ENCODE data around the gene LAMA5.

DNA sequence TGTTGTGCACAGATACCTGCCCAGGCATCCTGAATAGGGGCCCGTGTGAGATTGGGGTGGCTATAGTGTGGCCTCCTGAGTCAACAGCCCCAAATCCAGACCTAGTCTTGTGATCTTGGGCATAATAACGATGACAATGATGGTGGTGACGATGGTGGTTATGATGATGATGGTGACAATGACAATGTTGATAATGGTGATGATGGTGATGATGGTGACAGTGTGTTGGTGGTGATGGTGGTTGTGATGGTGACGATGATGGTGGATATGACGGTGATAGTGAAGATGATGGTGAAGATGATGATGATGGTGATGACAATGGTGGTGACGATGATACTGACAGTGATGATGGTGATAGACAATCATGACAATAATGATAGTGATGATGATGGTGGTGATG lies 14.7 kb upstream of the LAMA5 start:
- TF ChIP-seq, protein P1, sequence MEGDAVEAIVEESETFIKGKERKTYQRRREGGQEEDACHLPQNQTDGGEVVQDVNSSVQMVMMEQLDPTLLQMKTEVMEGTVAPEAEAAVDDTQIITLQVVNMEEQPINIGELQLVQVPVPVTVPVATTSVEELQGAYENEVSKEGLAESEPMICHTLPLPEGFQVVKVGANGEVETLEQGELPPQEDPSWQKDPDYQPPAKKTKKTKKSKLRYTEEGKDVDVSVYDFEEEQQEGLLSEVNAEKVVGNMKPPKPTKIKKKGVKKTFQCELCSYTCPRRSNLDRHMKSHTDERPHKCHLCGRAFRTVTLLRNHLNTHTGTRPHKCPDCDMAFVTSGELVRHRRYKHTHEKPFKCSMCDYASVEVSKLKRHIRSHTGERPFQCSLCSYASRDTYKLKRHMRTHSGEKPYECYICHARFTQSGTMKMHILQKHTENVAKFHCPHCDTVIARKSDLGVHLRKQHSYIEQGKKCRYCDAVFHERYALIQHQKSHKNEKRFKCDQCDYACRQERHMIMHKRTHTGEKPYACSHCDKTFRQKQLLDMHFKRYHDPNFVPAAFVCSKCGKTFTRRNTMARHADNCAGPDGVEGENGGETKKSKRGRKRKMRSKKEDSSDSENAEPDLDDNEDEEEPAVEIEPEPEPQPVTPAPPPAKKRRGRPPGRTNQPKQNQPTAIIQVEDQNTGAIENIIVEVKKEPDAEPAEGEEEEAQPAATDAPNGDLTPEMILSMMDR (IDR thresholded peaks at IDR 0.05): no peak
- TF ChIP-seq EP300 (IDR thresholded peaks at IDR 0.05) (no peak), POLR2A (IDR thresholded peaks at IDR 0.05) (no peak)
